ENCODE results near the gene HASPIN. TPM values are rescaled to one million over a fixed set of nuclear protein-coding genes. Genes with fewer than 3 reads are reported as not detected.

Gene HASPIN
- total RNA-seq, 1 donor from 2014 or later = 14.8 TPM

DNA sequence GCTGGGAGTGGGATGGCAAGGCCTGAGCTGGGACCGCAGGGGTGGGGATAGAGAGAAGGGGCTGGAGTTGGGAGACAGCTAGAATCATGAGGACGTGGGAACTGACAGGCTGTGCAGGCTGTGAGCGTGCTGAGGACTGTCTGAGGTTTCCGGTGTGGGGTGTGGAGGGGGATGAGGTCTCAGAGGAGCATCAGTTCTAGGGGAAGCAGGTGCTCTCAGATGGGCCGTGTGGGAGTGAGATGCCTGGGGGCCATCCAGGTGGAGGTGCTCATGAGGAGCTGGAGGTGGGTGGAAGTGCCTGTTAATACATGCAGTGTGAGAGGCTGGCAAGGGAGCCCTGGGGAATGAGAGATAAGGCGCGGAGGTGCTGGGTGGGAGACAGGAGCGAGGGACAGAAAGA, 27.2 kb downstream of the HASPIN start:
- Histone ChIP-seq H3K4me3 (no peak overlapping the region), H3K4me2 (no peak overlapping the region), H2AFZ (replicated peaks) (no peak overlapping the region), H4K20me1 (ENCODE audit: low read depth) (no peaks in the 10 kb centered on the region), H3K9me3 (ENCODE audit: low read depth) (no peaks in the 10 kb centered on the region), H3K79me2 (ENCODE audit: low read depth) (no peaks in the 10 kb centered on the region), H3K36me3 (no peaks in the 10 kb centered on the region), H3K4me1 (no peaks in the 10 kb centered on the region), H3K9ac (no peak overlapping the region), H3K27me3 (no peaks in the 10 kb centered on the region), H3K27ac (no peak overlapping the region), H3F3A (ENCODE audit: low read depth) (peaks cover 21% of the 10 kb centered on the region)
- no peak overlapping the region for H3K27ac Mint-ChIP-seq
- peaks cover 3% of the 10 kb centered on the region for H3K4me1 Mint-ChIP-seq
- no peaks in the 10 kb centered on the region for H3K36me3 Mint-ChIP-seq
- TF ChIP-seq, protein P1, sequence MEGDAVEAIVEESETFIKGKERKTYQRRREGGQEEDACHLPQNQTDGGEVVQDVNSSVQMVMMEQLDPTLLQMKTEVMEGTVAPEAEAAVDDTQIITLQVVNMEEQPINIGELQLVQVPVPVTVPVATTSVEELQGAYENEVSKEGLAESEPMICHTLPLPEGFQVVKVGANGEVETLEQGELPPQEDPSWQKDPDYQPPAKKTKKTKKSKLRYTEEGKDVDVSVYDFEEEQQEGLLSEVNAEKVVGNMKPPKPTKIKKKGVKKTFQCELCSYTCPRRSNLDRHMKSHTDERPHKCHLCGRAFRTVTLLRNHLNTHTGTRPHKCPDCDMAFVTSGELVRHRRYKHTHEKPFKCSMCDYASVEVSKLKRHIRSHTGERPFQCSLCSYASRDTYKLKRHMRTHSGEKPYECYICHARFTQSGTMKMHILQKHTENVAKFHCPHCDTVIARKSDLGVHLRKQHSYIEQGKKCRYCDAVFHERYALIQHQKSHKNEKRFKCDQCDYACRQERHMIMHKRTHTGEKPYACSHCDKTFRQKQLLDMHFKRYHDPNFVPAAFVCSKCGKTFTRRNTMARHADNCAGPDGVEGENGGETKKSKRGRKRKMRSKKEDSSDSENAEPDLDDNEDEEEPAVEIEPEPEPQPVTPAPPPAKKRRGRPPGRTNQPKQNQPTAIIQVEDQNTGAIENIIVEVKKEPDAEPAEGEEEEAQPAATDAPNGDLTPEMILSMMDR (IDR thresholded peaks at IDR 0.05) = no peak
- TF ChIP-seq EZH2phosphoT487 (IDR thresholded peaks at IDR 0.05) = no peak
- TF ChIP-seq EZH2 (IDR thresholded peaks at IDR 0.05) = no peak
- peaks cover 4% of the 10 kb centered on the region for H3K27me3 Mint-ChIP-seq (ENCODE audit: insufficient read depth, low read depth)
- H3K9me3 Mint-ChIP-seq = no peaks in the 10 kb centered on the region
- no peak for DNase-seq (ENCODE audit: low spot score)
- H3K4me3 Mint-ChIP-seq = no peak overlapping the region

DNA sequence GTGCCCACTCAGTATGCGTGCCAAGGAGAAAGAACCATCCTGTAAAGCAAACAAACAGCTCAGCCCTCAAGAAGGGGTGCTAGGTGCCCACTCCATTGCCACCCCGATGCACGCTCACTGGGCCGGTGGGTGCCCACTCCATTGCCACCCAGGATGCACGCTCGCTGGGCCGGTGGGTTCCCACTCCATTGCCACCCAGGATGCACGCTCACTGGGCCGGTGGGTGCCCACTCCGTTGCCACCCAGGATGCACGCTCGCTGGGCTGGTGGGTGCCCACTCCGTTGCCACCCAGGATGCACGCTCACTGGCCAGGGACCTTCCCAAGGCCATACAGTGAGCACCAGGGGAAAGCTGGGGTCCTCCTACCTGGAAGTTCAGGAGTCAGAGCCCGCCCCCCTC, 28.1 kb downstream of the HASPIN start:
- Histone ChIP-seq H3K27ac (no peak overlapping the region), H3K9ac (no peak overlapping the region), H3K27me3 (no peaks in the 10 kb centered on the region), H3K4me3 (no peak overlapping the region), H3K9me3 (ENCODE audit: low read depth) (no peaks in the 10 kb centered on the region), H3K4me2 (no peak overlapping the region), H3K36me3 (no peaks in the 10 kb centered on the region), H3K79me2 (ENCODE audit: low read depth) (no peaks in the 10 kb centered on the region), H3F3A (ENCODE audit: low read depth) (peaks cover 20% of the 10 kb centered on the region), H2AFZ (replicated peaks) (no peak overlapping the region), H4K20me1 (ENCODE audit: low read depth) (no peaks in the 10 kb centered on the region), H3K4me1 (no peaks in the 10 kb centered on the region)
- Mint-ChIP-seq H3K27ac (no peak overlapping the region), H3K27me3 (ENCODE audit: insufficient read depth, low read depth) (peaks cover 4% of the 10 kb centered on the region), H3K4me3 (no peak overlapping the region), H3K4me1 (peaks cover 3% of the 10 kb centered on the region), H3K9me3 (no peaks in the 10 kb centered on the region), H3K36me3 (no peaks in the 10 kb centered on the region)
- TF ChIP-seq EZH2 (IDR thresholded peaks at IDR 0.05) = no peak
- TF ChIP-seq EZH2phosphoT487 (IDR thresholded peaks at IDR 0.05) = no peak
- TF ChIP-seq, protein P1 (IDR thresholded peaks at IDR 0.05) = no peak
- no peak for DNase-seq (ENCODE audit: low spot score)

DNA sequence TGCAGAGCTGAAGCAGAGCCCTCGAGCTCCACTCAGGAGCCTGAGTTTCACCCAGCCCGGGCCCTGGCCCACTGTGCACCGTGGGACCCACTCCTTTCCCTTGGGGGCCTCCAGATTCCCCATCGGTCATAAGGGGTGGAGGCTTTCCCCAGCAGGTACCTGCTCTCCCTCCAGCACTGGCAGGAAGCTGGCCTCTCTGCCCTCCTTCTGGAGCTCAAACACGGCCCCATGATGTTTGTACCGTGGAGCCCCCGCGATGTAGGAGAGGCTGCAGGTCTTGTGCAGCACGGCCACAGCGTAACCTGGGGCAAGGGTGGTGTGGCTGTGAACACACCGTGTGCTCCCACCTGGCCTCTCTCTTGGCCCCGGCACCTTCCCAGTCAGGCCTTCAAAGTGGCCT, 29.9 kb downstream of the HASPIN start:
- no peaks in the 10 kb centered on the region for H4K20me1 ChIP-seq (ENCODE audit: low read depth)
- H2AFZ ChIP-seq (replicated peaks) = no peak overlapping the region
- H3K27me3 Mint-ChIP-seq (ENCODE audit: insufficient read depth, low read depth) = peaks cover 3% of the 10 kb centered on the region
- no peaks in the 10 kb centered on the region for H3K9me3 Mint-ChIP-seq
- no peaks in the 10 kb centered on the region for H3K9me3 ChIP-seq (ENCODE audit: low read depth)
- no peak overlapping the region for H3K4me3 Mint-ChIP-seq
- no peaks in the 10 kb centered on the region for H3K79me2 ChIP-seq (ENCODE audit: low read depth)
- H3K27me3 ChIP-seq = no peaks in the 10 kb centered on the region
- H3K4me1 ChIP-seq = no peaks in the 10 kb centered on the region
- H3F3A ChIP-seq (ENCODE audit: low read depth) = peaks cover 20% of the 10 kb centered on the region
- H3K36me3 Mint-ChIP-seq = no peaks in the 10 kb centered on the region
- H3K27ac ChIP-seq = no peak overlapping the region
- no peaks in the 10 kb centered on the region for H3K36me3 ChIP-seq
- no peak overlapping the region for H3K4me2 ChIP-seq
- DNase-seq (ENCODE audit: low spot score) = no peak
- no peak overlapping the region for H3K27ac Mint-ChIP-seq
- no peak overlapping the region for H3K9ac ChIP-seq
- no peak overlapping the region for H3K4me3 ChIP-seq
- TF ChIP-seq EZH2phosphoT487 (IDR thresholded peaks at IDR 0.05) = no peak
- TF ChIP-seq, protein P1 (IDR thresholded peaks at IDR 0.05) = no peak
- no peak for TF ChIP-seq EZH2 (IDR thresholded peaks at IDR 0.05)
- peaks cover 3% of the 10 kb centered on the region for H3K4me1 Mint-ChIP-seq

All from neural progenitor cell (in vitro differentiated cells).